OCI-M2 (cell line): ENCODE results near the gene TSC22D3.

Source experiments
- DNase-seq: peaks from one replicate; lab custom pipeline; 2025; ENCODE audit not compliant: unreplicated experiment; lab: John Stamatoyannopoulos, UW

The TSC22D3 gene

GRCh38 chrX:107760304-107761077 lies 15.1 kb downstream of the TSC22D3 start:
- DNase-seq: no peak

- DNase-seq: no peak
Measured at GRCh38 chrX:107758231-107758766, 17.3 kb downstream of the TSC22D3 start.

GRCh38 chrX:107755721-107756120 lies 19.9 kb downstream of the TSC22D3 start:
- DNase-seq: no peak

- no peak for DNase-seq
Measured at GRCh38 chrX:107753187-107753586, 22.4 kb downstream of the TSC22D3 start.

GRCh38 chrX:107752714-107753113 lies 22.9 kb downstream of the TSC22D3 start:
- DNase-seq: no peak

GRCh38 chrX:107752043-107752442 lies 23.5 kb downstream of the TSC22D3 start:
- no peak for DNase-seq

GRCh38 chrX:107750861-107751445 lies 24.6 kb downstream of the TSC22D3 start:
- no peak for DNase-seq

GRCh38 chrX:107750263-107750662 lies 25.3 kb downstream of the TSC22D3 start:
- no peak for DNase-seq

GRCh38 chrX:107748506-107748905 lies 27.1 kb downstream of the TSC22D3 start:
- DNase-seq: no peak

GRCh38 chrX:107747596-107748161 lies 27.9 kb downstream of the TSC22D3 start:
- DNase-seq: no peak

GRCh38 chrX:107744868-107745267 lies 30.7 kb downstream of the TSC22D3 start:
- no peak for DNase-seq

- DNase-seq: no peak
Measured at GRCh38 chrX:107743995-107744394, 31.6 kb downstream of the TSC22D3 start.

GRCh38 chrX:107742700-107743191 lies 32.8 kb downstream of the TSC22D3 start:
- no peak for DNase-seq

- DNase-seq: no peak
Measured at GRCh38 chrX:107741404-107741790, 34.2 kb downstream of the TSC22D3 start.

- no peak for DNase-seq
Measured at GRCh38 chrX:107739541-107739940, 36.0 kb downstream of the TSC22D3 start.

- DNase-seq: no peak
Measured at GRCh38 chrX:107738768-107739167, 36.8 kb downstream of the TSC22D3 start.

GRCh38 chrX:107738272-107738671 lies 37.3 kb downstream of the TSC22D3 start:
- DNase-seq: no peak

GRCh38 chrX:107736781-107737531 lies 38.6 kb downstream of the TSC22D3 start:
- no peak for DNase-seq

GRCh38 chrX:107734646-107735045 lies 40.9 kb downstream of the TSC22D3 start:
- no peak for DNase-seq

GRCh38 chrX:107733686-107734085 lies 41.9 kb downstream of the TSC22D3 start:
- no peak for DNase-seq

- DNase-seq: no peak
Measured at GRCh38 chrX:107731831-107732502, 43.6 kb downstream of the TSC22D3 start.
